ENCODE results near the gene C11orf91.

- no peak for TF ChIP-seq CTCF (IDR thresholded peaks at IDR 0.05; ENCODE audit: low read depth, low read length)
- TF ChIP-seq EZH2phosphoT487 (IDR thresholded peaks at IDR 0.05; ENCODE audit: low read depth), result no peak
Measured at GRCh38 chr11:33684003-33684706, 16.5 kb downstream of the C11orf91 start.
